ENCODE measurements around the gene ORC6. TPM values are rescaled to one million over a fixed set of nuclear protein-coding genes. Genes with fewer than 3 reads are reported as not detected.

ORC6 gene
- total RNA-seq, 4 donors from 2014 or later = 0.60 to 4.9 (median 2.7) TPM; not detected in 1

DNA sequence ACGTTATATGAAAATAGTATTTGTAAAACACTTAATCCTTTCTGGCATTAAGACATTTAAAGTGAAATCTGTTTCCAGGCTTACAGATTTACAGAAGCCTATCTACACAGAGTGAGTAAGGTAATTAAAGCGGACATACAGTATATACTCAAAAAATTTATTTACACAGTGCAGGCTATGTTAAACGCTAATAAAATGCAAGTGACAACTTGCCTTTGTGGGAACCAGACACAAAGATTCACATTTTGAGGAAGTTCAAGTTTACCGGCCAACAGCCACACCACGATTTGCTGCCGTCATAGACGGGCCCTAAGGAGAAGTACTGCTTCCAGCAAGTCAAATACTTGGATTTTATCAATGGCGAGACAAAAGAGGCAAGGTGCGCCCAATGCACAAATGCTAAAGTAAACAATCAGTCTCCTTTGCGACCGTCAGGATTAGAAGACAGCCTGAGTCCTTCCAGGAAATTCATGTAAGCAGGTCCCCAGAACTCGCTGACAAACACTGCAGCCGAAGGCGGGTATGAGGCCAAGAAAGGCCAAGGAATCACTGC is 1.3 kb upstream of the ORC6 start:
- DNase-seq = peak; percentile 51
- intact Hi-C loops (cut with DNase I; ENCODE audit: low total_unique reads) = loop anchor here (10.0 kb wide), 1 partner anchor 137 kb away; no protein-coding TSS in a partner anchor
- 3 to 5% methylated on average over 8 to 14 of the region's 14 CpGs for WGBS, 2 donors (ENCODE audit: low coverage in 1 of 2)
- no peaks in the 10 kb centered on the region for H3K36me3 ChIP-seq
- in situ Hi-C loops (cut with MboI; ENCODE audit: low pct_ligation_motif_present in 1 of 4, low pct_unique_long_range_greater_than_20kb in 1 of 4, low sequenced_read_pairs in 3 of 4) = no loop called here
- no peaks in the 10 kb centered on the region for H3K9me3 ChIP-seq
- H3K4me3 ChIP-seq = peak overlapping the region; percentile 61 to 93 (median 86)
- TF ChIP-seq POLR2AphosphoS5 (IDR thresholded peaks at IDR 0.05) = no peak
- no peak for TF ChIP-seq POLR2A (IDR thresholded peaks at IDR 0.05)
- TF ChIP-seq EP300 (IDR thresholded peaks at IDR 0.05; ENCODE audit: low read depth) = no peak
- TF ChIP-seq, protein P1, sequence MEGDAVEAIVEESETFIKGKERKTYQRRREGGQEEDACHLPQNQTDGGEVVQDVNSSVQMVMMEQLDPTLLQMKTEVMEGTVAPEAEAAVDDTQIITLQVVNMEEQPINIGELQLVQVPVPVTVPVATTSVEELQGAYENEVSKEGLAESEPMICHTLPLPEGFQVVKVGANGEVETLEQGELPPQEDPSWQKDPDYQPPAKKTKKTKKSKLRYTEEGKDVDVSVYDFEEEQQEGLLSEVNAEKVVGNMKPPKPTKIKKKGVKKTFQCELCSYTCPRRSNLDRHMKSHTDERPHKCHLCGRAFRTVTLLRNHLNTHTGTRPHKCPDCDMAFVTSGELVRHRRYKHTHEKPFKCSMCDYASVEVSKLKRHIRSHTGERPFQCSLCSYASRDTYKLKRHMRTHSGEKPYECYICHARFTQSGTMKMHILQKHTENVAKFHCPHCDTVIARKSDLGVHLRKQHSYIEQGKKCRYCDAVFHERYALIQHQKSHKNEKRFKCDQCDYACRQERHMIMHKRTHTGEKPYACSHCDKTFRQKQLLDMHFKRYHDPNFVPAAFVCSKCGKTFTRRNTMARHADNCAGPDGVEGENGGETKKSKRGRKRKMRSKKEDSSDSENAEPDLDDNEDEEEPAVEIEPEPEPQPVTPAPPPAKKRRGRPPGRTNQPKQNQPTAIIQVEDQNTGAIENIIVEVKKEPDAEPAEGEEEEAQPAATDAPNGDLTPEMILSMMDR (IDR thresholded peaks at IDR 0.05) = peak in 2 of 5 experiments; percentile 27 to 38
- peak overlapping the region; percentile 88 to 96 (median 92) for H3K27ac ChIP-seq
- H3K27me3 ChIP-seq = no peaks in the 10 kb centered on the region
- H3K4me1 ChIP-seq = peaks cover 10 to 53% (median 32%) of the 10 kb centered on the region in 4 donors

DNA sequence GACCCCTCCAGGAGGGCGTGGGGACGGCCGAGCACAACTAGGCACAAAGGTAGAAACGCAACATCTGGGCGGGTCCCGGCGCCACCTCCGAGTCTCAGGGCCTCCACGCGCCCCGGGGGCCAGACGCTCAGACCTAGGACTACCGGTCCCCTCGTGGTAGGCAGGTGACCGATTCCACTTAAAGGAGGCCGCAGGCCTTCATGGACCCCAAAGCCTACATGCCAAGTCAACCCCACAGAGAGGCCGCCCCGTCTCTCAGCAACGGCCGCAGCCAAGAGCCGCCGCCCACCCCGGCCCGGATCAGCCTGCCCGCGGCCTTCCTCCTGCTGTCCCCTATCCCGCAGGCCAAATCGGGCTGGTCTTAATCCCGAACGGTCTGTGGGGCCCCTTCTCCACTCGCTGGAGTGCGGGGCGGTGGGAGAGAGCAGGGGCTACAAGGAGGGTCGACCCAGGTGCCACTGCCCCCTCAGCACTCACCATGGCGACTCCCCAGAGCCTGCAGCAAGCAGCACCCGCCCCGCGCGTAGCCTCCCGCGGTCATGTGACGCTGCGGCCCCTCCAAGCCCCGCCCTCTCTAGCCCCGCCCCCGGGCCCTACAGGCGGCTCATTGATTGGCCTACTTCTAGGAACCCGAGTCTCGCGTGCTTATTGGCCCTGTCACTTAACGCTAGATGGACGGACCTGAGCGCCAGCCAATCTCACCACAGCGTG is 650 bp upstream of the ORC6 start, which contains the start of gene VPS35:
VPS35 (minus strand) TSS at position 525 of the 711 bp plus-strand sequence; CDS start at position 480, 45 bp downstream.
- peak; percentile 100 for DNase-seq
- Histone ChIP-seq H3K4me3 (peak within 1 kb of the TSS; percentile 61 to 93 (median 86)), H3K4me1 (peaks cover 10 to 53% (median 32%) of the 10 kb centered on the region in 4 donors), H3K27me3 (no peaks in the 10 kb centered on the region), H3K27ac (peak within 1 kb of the TSS; percentile 88 to 96 (median 92)), H3K9me3 (no peaks in the 10 kb centered on the region), H3K36me3 (no peaks in the 10 kb centered on the region)
- in situ Hi-C loops (cut with MboI; ENCODE audit: low pct_ligation_motif_present in 1 of 4, low pct_unique_long_range_greater_than_20kb in 1 of 4, low sequenced_read_pairs in 3 of 4) = no loop called here
- intact Hi-C loops (cut with DNase I; ENCODE audit: low total_unique reads) = loop anchor here (10.0 kb wide), 1 partner anchor 136 kb away; no protein-coding TSS in a partner anchor
- TF ChIP-seq EP300 (IDR thresholded peaks at IDR 0.05; ENCODE audit: low read depth) = no peak
- peak; percentile 89 for TF ChIP-seq POLR2A (IDR thresholded peaks at IDR 0.05)
- peak; percentile 89 to 94 (median 92) for TF ChIP-seq POLR2AphosphoS5 (IDR thresholded peaks at IDR 0.05)
- TF ChIP-seq, protein P1 (IDR thresholded peaks at IDR 0.05) = peak in 3 of 5 experiments; percentile 3 to 22 (median 8)
- 1% methylated on average over 53 of the region's 54 CpGs; no CpG with 5 or more reads in 1 of the 2 donors for WGBS, 2 donors (ENCODE audit: low coverage in 1 of 2)

DNA sequence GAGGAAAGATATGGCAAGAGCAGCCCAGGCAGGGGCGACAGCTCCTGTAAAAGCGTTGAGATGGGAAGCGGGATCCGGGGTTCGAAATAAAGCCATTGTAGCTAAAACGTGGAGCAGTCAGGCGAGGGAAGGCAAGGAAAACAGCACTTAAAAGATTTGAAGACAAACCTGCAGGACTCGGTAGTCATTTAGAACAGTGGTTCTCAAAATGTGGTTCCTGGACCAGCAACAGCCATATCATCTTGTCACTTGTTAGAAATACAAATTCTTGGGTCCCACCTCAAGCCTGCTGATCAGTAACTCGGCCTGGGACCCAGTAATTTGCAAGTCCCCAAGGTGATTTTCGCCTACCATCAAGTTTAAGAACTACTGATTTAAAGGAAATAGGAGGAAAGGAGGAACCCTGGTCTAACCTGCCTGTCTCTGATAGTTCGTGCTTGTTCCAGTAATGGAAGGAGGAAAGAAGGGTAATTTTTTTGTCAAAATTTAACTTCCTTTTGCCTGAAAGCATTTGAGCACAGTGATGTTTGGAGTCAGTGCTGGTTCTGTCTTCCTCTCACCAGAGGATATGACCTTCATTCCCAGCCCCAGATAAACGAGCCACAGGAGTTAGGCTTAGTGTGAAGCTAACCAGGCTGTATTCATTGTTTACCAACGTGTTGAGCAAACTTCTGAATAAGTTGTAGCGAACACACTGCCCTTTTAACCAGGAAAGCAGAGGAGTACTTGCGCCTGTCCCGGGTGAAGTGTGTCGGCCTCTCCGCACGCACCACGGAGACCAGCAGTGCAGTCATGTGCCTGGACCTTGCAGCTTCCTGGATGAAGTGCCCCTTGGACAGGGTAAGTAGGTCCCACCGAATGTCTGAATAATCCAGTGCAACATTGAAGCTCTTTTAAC is 1.1 kb downstream of the ORC6 start:
- H3K9me3 ChIP-seq = no peaks in the 10 kb centered on the region
- no peaks in the 10 kb centered on the region for H3K27me3 ChIP-seq
- DNase-seq = peak; percentile 38
- TF ChIP-seq POLR2A (IDR thresholded peaks at IDR 0.05) (no peak), POLR2AphosphoS5 (IDR thresholded peaks at IDR 0.05) (peak in 1 of 3 donors; percentile 21)
- H3K36me3 ChIP-seq = no peaks in the 10 kb centered on the region
- 4 to 8% methylated on average over 12 to 21 of the region's 21 CpGs for WGBS, 2 donors (ENCODE audit: low coverage in 1 of 2)
- H3K4me3 ChIP-seq = peak overlapping the region in 3 of 4 donors; percentile 61 to 92 (median 80)
- in situ Hi-C loops (cut with MboI; ENCODE audit: low pct_ligation_motif_present in 1 of 4, low pct_unique_long_range_greater_than_20kb in 1 of 4, low sequenced_read_pairs in 3 of 4) = no loop called here
- peaks cover 10 to 44% (median 32%) of the 10 kb centered on the region in 4 donors for H3K4me1 ChIP-seq
- intact Hi-C loops (cut with DNase I; ENCODE audit: low total_unique reads) = no loop called here
- peak overlapping the region; percentile 88 to 96 (median 92) for H3K27ac ChIP-seq

DNA sequence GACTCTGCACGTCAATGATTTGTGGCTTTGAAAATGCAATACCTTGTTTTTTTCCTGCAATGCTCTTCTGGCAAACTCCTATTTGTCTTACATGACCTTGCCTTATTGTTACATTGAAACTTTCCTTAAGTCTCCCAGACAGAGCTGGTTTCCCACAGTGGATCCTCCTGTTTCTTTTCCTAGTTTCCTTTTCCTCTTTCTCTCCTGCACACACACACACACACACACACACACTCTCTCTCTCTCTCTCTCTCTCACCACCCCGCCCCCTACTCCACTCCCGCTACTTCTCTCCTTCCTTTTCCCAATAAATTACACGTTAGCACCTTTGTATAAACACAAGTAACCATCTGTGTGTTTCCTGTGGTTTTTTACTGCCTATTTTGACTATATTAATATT is 2.3 kb downstream of the ORC6 start:
- H3K4me3 ChIP-seq = no peak overlapping the region
- H3K27me3 ChIP-seq = no peaks in the 10 kb centered on the region
- intact Hi-C loops (cut with DNase I; ENCODE audit: low total_unique reads) = no loop called here
- H3K4me1 ChIP-seq = peaks cover 10 to 32% (median 27%) of the 10 kb centered on the region in 4 donors
- 18 to 45% methylated on average over 2 to 4 of the region's 4 CpGs for WGBS, 2 donors (ENCODE audit: low coverage in 1 of 2)
- DNase-seq = no peak
- no peak overlapping the region for H3K27ac ChIP-seq
- H3K9me3 ChIP-seq = no peaks in the 10 kb centered on the region
- TF ChIP-seq, protein P1 (IDR thresholded peaks at IDR 0.05) = no peak
- TF ChIP-seq EP300 (IDR thresholded peaks at IDR 0.05; ENCODE audit: low read depth) (no peak), POLR2A (IDR thresholded peaks at IDR 0.05) (no peak), POLR2AphosphoS5 (IDR thresholded peaks at IDR 0.05) (no peak)
- no peaks in the 10 kb centered on the region for H3K36me3 ChIP-seq
- in situ Hi-C loops (cut with MboI; ENCODE audit: low pct_ligation_motif_present in 1 of 4, low pct_unique_long_range_greater_than_20kb in 1 of 4, low sequenced_read_pairs in 3 of 4) = no loop called here
